Muscle of arm (tissue), 12 donors: ENCODE data around the gene CPT1B. TPM values are rescaled to one million over a fixed set of nuclear protein-coding genes. Genes with fewer than 3 reads are reported as not detected.
"Not testable (repeated sequence)": the region's sequence is repeated elsewhere in the genome, so short reads cannot be mapped to it uniquely, and the experiment has no call there.

ENCODE experiments used
- DNase-seq: peaks from one replicate; pipeline ENCODE4 v3.0.0-alpha.2; 2013
- polyA plus RNA-seq, 12 donors: library from polyadenylated mRNA; unstranded; fragments of 120-200 nt; gene quantifications; one replicate each; pipeline ENCODE4 v1.2.1, GENCODE V29; 2013; ENCODE audit not compliant: insufficient read length in 12 of 12

Gene CPT1B
- polyA plus RNA-seq, 12 donors: 22.1 to 61.0 (median 35.1) TPM; not detected in 1

GRCh38 chr22:50610581-50610980, 32.4 kb upstream of the CPT1B start:
- DNase-seq: no peak

DNA sequence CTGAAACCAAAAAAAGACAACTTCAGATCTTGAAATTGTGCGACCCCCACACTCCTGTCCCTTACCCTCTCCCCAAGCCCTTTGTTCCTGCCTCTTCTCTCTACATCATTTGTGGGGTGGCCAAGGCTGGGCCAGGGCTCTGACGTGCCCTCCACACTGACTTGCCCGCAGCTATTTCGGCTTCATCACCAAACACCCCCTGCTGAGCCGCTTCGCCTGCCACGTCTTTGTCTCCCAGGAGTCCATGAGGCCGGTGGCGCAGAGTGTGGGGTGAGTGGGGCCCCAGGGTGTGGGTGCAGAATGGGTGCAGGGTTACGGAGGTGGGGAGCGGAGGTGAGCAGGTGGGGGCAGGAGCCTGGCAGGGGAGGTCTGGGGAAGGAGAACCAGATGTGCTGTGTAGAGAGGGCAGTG, 31.8 kb upstream of the CPT1B start:
- DNase-seq: no peak

- no peak for DNase-seq
Measured at GRCh38 chr22:50609599-50609998, 31.4 kb upstream of the CPT1B start.

DNA sequence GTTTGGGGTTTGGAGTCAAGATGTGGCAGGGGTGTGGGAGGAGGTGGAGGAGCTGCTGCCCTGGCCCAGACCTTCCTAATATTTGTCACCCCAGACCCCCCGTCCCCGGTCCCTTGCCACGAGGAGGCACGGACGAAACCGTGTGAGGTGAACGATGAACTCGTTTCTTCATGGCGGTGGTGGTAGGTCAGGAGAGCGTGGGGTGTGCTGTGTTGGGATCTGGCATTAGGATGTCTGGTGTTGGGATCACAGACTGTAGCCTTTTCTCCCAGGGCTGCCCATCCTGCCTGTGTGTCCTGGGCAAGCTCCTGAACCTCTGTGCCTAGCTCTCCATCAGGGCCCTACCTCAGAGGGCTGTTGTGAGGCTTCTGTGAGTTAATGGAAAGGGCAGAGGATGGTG, 30.8 kb upstream of the CPT1B start:
- DNase-seq: no peak

GRCh38 chr22:50608058-50608840, 30.0 kb upstream of the CPT1B start:
- not testable (repeated sequence) for DNase-seq

DNA sequence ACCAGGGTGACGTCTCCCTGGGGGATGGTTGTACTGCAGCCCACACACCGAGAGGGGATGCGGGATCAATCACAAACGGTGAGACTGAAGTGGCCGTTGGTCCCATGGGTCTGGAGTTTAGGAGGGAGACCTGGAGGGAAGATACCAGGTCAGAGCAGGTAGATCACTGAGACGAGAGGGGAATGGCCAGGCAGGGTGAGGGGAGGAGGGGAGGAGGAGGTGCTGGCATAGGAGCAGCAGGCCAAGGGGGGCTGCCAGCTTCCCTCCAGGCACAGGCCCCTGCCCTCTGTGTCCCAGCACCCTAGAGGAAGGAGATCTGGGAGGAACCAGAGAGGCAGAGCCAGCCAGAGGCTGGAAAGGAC, 29.4 kb upstream of the CPT1B start:
- no peak for DNase-seq

DNA sequence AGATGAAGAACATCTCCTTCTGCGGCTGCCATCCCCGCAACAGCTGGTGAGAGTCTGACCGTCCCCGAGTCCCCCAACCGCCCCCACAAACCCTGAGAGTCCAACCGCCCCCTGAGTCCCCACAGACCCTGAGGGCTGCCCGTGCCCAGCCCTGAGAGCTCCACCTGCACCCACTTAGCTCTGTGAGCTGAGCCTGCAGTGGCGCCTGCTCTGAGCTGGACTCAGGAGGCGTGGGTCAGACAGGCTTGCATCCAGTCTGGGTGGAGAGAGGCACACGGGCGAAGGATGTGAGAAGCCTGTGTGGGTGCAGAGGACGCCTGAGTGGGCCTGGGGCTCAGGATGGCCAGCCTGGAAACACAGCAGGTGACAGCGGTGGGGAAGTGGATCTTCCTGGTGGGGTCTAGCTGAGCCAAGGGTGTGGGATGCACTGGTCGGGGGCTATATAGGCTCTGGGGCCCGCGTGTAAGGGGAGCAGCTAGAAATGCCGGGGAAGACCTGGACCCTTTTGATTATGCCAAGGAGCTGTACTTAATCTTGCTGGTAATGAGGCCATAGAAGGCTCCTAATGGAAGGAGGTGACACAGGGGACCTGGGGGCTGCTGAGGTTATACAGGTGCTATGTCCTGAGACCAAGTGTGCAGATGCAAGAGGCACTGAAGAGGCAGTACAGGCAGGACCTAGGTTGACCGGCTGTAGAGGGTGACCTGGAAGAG, 28.9 kb upstream of the CPT1B start:
- no peak for DNase-seq

- no peak for DNase-seq
Measured at GRCh38 chr22:50606165-50606945, 28.1 kb upstream of the CPT1B start.

DNA sequence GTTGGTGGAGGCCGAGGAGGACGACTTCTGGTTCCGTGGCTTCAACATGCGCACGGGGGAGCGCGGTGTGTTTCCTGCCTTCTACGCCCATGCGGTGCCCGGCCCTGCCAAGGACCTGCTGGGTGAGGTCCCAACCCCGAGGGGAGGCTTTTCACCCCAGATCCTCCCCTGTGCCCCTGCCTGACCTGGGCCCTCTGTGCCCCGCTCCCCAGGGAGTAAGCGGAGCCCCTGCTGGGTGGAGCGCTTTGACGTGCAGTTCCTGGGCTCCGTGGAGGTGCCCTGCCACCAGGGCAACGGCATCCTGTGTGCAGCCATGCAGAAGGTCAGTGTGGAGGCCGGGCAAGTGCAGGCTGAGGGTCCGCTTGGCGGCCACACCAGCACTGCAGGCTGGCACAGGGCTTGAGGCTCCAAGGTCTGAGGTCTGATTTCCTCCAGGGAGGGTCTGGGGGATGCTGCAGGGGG, 27.4 kb upstream of the CPT1B start:
- no peak for DNase-seq

DNA sequence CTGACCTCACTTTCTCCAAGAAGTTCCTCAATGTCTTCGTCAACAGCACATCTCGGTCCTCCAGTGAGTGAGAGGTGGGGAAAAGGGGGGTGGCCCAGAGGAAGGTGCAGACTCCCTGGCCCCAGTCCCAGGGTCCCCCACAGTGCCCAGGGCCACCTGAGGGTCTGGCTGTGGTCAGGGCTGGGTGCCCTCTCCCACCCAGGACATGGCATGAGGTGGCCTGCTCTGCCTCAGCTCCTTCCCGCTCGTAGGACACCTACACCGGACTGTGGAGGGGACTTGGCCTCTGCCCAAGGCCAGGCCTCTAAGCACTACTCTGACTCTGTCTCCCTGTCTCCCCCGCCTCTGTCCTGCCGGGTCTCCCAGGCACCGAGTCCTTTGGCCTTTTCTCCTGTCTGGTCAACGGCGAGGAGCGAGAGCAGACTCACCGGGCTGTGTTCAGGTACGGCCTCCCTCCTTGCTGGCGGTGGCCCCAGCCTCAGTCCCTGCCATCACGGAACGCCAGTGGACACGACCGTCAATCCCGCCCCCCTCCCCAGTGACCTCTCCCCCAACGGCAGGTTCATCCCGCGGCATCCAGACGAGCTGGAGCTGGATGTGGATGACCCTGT, 26.9 kb upstream of the CPT1B start:
- no peak for DNase-seq

- DNase-seq: no peak
Measured at GRCh38 chr22:50604256-50605001, 26.2 kb upstream of the CPT1B start.

DNA sequence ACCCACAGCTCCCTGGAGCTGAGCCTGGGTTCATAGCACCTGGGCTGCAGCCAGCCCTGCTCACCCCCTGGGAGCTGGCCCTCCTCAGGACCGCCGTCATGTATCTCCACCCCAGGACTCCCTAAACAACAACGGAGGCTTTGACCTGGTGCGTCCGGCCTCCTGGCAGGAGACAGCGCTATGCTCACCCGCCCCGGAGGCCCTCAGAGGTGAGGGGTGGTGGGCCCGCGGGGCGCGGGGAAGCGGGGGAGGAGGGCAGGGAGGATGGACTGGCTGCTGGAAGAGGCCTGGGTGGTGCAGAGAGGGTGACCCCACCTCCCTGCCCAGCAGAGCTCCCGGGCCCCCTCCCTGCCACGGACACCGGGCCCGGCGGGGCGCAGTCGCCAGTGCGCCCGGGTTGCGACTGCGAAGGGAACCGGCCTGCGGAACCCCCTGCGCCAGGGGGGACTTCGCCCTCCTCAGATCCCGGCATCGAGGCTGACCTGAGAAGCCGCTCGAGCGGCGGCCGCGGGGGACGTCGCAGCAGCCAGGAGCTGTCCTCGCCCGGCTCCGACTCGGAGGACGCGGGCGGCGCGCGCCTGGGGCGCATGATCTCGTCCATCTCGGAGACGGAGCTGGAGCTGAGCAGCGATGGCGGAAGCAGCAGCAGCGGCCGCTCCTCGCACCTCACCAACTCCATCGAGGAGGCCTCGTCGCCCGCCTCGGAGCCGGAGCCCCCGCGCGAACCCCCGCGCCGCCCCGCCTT, 25.5 kb upstream of the CPT1B start:
- no peak for DNase-seq

DNA sequence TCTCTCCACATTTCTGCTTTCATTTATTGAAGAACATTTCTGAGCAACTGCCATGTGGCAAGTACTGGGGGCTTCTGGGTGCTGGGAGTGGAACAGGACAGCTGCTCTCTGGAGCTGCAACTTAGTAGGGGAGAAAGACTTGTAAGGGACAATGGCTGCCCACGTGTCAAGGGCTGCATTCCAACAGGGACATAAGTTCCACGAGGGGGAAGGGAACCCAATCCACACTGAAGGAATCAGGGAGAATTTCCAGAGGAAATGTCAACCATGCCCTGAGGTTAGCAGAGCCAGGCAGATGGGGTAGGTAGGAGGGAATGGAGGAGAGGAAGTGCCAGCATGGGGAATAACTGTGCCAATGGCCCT, 24.1 kb upstream of the CPT1B start:
- DNase-seq: no peak

DNA sequence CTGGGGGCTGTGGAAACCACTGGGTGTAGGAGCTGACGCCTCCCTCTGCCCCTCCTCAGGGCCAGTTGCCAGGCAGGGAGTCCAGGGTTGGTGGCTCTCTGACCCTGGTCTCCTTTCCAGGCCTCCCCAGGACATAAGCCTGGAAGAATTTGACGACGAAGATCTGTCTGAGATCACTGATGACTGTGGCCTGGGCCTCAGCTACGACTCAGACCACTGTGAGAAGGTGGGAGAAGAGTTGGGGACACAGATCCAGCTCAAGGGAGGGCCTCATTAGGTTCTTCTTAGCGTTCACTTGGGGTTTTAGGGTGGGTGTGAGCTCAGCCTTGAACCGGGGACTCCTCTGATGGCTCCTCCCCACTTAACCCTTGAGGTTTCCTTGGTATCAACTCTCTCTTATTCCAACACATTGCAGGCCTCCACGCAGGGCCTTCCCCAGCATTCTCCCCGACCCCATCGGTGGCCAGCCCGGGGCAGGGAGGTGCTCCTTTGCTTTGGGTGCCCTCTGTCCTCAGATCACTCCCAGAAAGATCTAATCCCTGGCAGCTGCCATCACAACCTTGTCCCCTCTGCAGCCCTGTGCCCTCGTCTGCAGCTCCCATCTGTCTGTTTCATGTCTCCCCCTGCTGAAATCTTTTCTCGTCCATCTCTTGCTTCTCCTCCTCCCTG, 23.6 kb upstream of the CPT1B start:
- DNase-seq: no peak

DNA sequence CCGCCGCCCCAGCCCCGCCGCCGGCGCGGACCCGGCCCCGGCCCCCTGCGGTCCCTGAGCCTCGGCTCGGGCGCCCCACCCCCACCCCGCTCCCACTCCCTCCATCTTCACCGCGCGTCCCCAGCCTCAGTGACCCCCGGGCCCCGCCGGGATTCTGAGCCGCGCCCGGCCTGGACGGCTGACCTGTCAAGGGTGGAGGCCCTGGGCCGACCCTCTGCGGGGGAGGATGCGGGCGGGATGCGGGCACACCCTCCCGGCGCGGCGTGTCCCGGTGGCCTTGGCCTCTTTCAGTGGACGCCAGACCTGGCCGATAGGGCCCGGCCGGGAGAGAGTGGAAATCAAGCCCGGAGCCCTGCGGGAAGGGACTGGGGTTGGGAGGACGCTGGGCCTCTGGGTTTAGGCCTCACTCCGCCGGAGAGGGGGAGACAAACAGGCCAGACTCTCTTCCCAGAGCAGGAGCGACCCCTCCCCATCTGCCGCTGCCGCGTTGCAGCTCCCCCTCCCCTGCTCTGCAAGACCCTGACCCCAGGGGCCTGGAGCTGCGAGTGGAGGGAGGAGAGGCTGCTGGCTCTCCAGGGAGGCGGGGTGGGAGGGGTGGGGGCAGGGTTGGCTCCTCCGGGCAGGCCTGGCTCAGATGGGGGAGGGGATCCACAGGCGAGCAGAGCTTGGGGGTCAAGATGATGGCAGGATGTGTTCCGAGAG, 22.9 kb upstream of the CPT1B start:
- DNase-seq: no peak

- no peak for DNase-seq
Measured at GRCh38 chr22:50600538-50600937, 22.3 kb upstream of the CPT1B start, which contains the start of gene MAPK8IP2. Gene MAPK8IP2, plus strand, starts transcription at chr22:50600793. Its CDS starts 26 bp downstream, at chr22:50600819.

- DNase-seq: peak; percentile 61
Measured at GRCh38 chr22:50599816-50600455, 21.7 kb upstream of the CPT1B start.

DNA sequence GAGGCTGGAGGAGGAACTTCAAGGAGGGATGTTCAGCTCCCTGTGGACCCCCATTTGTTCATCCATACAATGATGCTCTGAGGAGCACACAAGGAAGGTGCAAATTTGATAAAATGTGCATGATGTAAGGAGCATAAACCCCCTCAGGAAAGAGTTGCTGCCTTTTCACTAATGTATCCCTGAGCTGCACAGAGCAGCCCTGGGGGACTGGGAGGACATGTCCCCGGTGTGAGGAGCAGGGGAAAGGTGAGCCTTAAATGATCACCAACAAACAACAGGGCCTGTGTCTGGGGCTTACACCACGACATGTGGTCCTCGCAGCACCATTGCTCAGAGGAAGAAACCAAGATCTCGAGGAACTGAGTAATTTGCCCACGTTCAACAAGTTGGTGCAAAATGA, 18.9 kb upstream of the CPT1B start:
- no peak for DNase-seq

GRCh38 chr22:50595189-50595588, 17.0 kb upstream of the CPT1B start:
- no peak for DNase-seq
